ENCODE data around the gene MYO1E. TPM values are rescaled to one million over a fixed set of nuclear protein-coding genes. Genes with fewer than 3 reads are reported as not detected.
"Not testable (repeated sequence)": the region's sequence is repeated elsewhere in the genome, so short reads cannot be mapped to it uniquely, and the experiment has no call there.

Gene MYO1E
- polyA plus RNA-seq, 2 donors = 39.6 to 43.3 TPM

DNA sequence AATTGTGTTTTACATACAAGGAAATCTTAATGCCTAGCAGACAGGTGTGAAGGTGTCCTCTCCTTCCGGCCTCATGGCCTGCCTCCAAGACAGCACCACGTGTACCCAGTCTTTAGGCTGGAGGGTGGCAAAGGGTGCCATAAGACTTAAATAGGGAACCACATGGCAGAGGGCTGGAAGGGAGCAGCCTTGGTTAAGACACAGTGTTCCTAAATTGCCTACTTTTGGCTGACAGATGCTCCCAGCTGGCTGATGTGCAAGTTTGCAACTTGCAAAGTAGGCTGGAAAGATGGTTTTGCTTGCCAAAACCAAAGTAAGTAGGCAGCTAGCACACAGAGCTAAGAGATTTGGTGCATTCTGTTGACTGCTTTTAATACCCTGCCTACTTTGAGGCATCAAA, 222.5 kb downstream of the MYO1E start:
- Histone ChIP-seq H3K4me1 (ENCODE audit: control insufficient read depth in 2 of 2, insufficient read depth in 2 of 2, low read length in 1 of 2) (peaks cover 0 to 5% of the 10 kb centered on the region in 2 donors), H3K27ac (ENCODE audit: low read depth in 2 of 2, low read length in 1 of 2) (no peak overlapping the region), H3K27me3 (ENCODE audit: control insufficient read depth in 1 of 2, insufficient read depth in 2 of 2, low read length in 2 of 2) (no peaks in the 10 kb centered on the region), H3K4me3 (ENCODE audit: low read depth in 1 of 2, low read length in 2 of 2) (no peak overlapping the region), H3K36me3 (ENCODE audit: control insufficient read depth in 2 of 2, insufficient read depth in 2 of 2, low read length in 1 of 2) (peaks cover 0 to 17% of the 10 kb centered on the region in 2 donors), H3K9me3 (ENCODE audit: control insufficient read depth in 2 of 2, insufficient read depth in 1 of 2, low read depth in 1 of 2, low read length in 1 of 2) (no peaks in the 10 kb centered on the region)
- 54% methylated on average over 2 of the region's 2 CpGs for WGBS, 2 donors

DNA sequence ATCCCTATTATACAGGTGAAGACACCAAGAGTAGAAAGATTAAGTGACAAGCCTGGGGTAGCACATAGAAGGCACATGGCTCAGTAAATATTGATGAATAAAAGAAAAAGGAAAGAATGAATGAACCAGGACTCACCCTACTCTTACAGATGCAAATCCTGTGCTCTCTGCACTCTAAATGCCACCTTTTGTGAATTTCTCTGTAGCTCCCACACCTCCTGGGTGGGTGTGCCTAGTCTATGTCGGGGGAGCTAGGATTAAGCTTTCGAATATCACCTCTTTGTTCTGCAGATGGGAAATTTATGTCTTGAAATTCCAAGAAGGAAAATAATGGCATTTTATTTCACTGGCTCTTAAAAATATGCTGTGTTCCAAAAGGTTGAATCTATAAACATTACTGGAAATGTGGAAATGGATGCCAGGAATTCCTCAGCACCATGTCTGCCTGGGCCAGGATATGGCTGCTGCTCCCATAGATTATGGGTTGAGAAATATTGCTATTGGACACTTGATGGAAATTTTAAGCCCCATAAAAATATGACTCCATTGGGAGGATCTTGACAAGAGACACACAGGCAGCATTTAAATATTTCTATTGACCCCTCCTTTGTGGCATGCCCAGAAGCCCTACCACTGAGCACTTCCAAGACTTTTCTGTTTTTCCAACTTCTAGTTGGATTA, 224.4 kb downstream of the MYO1E start:
- H3K4me1 ChIP-seq (ENCODE audit: control insufficient read depth in 2 of 2, insufficient read depth in 2 of 2, low read length in 1 of 2) = peaks cover 0 to 5% of the 10 kb centered on the region in 2 donors
- H3K9me3 ChIP-seq (ENCODE audit: control insufficient read depth in 2 of 2, insufficient read depth in 1 of 2, low read depth in 1 of 2, low read length in 1 of 2) = no peaks in the 10 kb centered on the region
- H3K36me3 ChIP-seq (ENCODE audit: control insufficient read depth in 2 of 2, insufficient read depth in 2 of 2, low read length in 1 of 2) = peaks cover 3 to 14% of the 10 kb centered on the region in 2 donors
- no peak overlapping the region for H3K27ac ChIP-seq (ENCODE audit: low read depth in 2 of 2, low read length in 1 of 2)
- 33 to 56% methylated on average over 2 of the region's 2 CpGs for WGBS, 2 donors
- H3K4me3 ChIP-seq (ENCODE audit: low read depth in 1 of 2, low read length in 2 of 2) = no peak overlapping the region
- no peaks in the 10 kb centered on the region for H3K27me3 ChIP-seq (ENCODE audit: control insufficient read depth in 1 of 2, insufficient read depth in 2 of 2, low read length in 2 of 2)

DNA sequence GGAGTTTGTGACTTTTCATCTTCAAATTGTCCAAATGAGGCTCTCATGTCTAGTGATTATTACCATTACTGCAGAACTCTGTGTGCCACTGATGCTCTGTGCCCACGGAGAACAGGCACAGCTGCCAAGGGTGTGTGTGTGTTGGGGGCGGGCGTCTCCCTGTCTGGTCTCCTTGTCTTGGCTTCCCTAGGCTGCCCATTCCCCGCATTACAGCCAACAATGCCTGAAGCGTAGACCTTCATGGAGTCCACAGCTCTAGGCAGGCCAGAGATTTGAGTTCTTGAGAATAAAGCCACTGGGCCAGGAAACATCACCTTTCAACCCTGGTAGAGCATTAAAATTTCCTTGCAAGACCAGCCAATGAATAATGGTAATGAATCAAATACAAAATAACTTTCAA, 225.0 kb downstream of the MYO1E start:
- 84 to 90% methylated on average over 5 of the region's 5 CpGs for WGBS, 2 donors
- Histone ChIP-seq H3K27me3 (ENCODE audit: control insufficient read depth in 1 of 2, insufficient read depth in 2 of 2, low read length in 2 of 2) (no peaks in the 10 kb centered on the region), H3K4me3 (ENCODE audit: low read depth in 1 of 2, low read length in 2 of 2) (no peak overlapping the region), H3K27ac (ENCODE audit: low read depth in 2 of 2, low read length in 1 of 2) (no peak overlapping the region), H3K4me1 (ENCODE audit: control insufficient read depth in 2 of 2, insufficient read depth in 2 of 2, low read length in 1 of 2) (peaks cover 0 to 5% of the 10 kb centered on the region in 2 donors), H3K36me3 (ENCODE audit: control insufficient read depth in 2 of 2, insufficient read depth in 2 of 2, low read length in 1 of 2) (peaks cover 6 to 12% of the 10 kb centered on the region in 2 donors), H3K9me3 (ENCODE audit: control insufficient read depth in 2 of 2, insufficient read depth in 1 of 2, low read depth in 1 of 2, low read length in 1 of 2) (no peaks in the 10 kb centered on the region)

DNA sequence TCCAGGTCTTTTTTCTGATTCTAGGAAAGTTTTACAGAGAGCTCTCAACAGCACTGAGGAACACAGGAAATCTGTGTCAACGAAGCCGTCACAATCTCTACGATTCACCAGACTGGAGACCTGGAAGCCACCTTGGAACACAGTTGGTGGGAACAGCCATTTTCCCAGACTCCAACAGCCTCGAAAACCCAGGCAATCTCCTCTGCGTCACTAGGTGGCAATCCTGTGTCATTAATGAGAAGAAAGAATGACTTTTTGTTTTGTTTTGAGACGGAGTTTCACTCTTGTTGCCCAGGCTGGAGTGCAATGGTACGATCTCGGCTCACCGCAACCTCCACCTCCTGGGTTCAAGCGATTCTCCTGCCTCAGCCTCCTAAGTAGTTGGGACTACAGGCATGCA, 228.1 kb downstream of the MYO1E start:
- H3K27me3 ChIP-seq (ENCODE audit: control insufficient read depth in 1 of 2, insufficient read depth in 2 of 2, low read length in 2 of 2); H3K27ac ChIP-seq (ENCODE audit: low read depth in 2 of 2, low read length in 1 of 2); H3K36me3 ChIP-seq (ENCODE audit: control insufficient read depth in 2 of 2, insufficient read depth in 2 of 2, low read length in 1 of 2); H3K4me3 ChIP-seq (ENCODE audit: low read depth in 1 of 2, low read length in 2 of 2); H3K4me1 ChIP-seq (ENCODE audit: control insufficient read depth in 2 of 2, insufficient read depth in 2 of 2, low read length in 1 of 2); H3K9me3 ChIP-seq (ENCODE audit: control insufficient read depth in 2 of 2, insufficient read depth in 1 of 2, low read depth in 1 of 2, low read length in 1 of 2): not testable (repeated sequence)
- 79 to 87% methylated on average over 10 of the region's 10 CpGs for WGBS, 2 donors

DNA sequence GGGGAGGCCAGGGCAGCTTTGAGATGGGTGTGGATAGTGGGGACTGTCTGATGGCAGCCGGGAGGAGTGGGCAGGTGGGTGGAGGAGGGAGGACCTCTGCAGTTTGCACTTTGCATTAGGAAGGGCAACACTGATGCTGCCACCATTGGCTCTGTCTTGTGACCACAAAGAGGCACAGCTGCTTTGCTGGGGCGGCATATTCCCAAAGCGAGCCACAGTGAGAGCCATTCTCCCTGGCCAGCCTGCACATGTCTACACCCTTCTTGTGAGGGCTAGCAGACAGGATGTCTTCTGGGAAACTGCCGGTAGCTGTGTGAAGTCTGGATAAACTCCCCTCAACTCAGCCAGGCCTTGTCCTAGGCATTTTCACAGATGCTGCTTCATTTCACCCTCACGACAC, 229.4 kb downstream of the MYO1E start:
- 88 to 95% methylated on average over 5 of the region's 5 CpGs for WGBS, 2 donors
- Histone ChIP-seq H3K4me3 (ENCODE audit: low read depth in 1 of 2, low read length in 2 of 2) (no peak overlapping the region), H3K36me3 (ENCODE audit: control insufficient read depth in 2 of 2, insufficient read depth in 2 of 2, low read length in 1 of 2) (peaks cover 6% of the 10 kb centered on the region in 2 donors), H3K27ac (ENCODE audit: low read depth in 2 of 2, low read length in 1 of 2) (no peak overlapping the region), H3K27me3 (ENCODE audit: control insufficient read depth in 1 of 2, insufficient read depth in 2 of 2, low read length in 2 of 2) (no peaks in the 10 kb centered on the region), H3K4me1 (ENCODE audit: control insufficient read depth in 2 of 2, insufficient read depth in 2 of 2, low read length in 1 of 2) (no peaks in the 10 kb centered on the region), H3K9me3 (ENCODE audit: control insufficient read depth in 2 of 2, insufficient read depth in 1 of 2, low read depth in 1 of 2, low read length in 1 of 2) (no peaks in the 10 kb centered on the region)

DNA sequence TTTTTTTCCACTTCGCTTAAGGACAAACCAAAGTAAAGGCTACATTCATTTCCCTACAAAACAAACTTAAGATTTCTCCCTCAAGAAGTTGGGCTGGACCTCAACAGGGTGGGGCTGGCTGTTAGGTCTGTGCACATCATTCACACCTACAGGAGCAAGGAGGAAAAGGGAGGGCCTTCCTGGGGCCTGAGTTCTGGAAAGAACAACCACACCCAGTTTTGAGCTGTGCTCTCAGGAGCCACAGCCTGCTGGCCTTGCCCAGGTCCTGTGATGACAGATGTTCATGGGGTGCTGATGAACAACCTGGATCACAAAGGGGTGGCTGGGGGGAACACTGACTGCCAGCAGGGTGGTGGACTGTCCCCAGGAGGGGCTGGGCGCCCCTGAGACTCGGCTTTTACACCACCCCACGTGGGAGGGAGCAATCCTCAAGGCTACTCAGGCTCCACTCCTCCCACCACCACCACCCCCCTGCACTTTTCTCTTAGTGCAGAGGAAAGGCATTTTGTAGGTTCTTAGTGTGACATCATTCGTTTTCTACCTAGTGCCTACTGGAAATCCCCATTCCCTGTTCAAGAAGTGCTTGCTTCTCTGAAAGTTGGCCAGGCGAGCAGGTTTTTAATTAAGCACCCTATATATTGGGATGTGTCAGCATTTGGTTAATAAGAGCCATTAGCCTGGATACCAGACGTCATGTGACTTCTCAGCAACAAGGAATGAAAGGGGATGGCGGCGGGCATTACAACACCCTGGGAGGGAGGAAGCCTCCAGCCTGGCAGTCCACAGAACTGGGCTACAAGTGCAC, 232.0 kb downstream of the MYO1E start:
- no peaks in the 10 kb centered on the region for H3K27me3 ChIP-seq (ENCODE audit: control insufficient read depth in 1 of 2, insufficient read depth in 2 of 2, low read length in 2 of 2)
- no peaks in the 10 kb centered on the region for H3K9me3 ChIP-seq (ENCODE audit: control insufficient read depth in 2 of 2, insufficient read depth in 1 of 2, low read depth in 1 of 2, low read length in 1 of 2)
- peaks cover 6 to 14% of the 10 kb centered on the region in 2 donors for H3K36me3 ChIP-seq (ENCODE audit: control insufficient read depth in 2 of 2, insufficient read depth in 2 of 2, low read length in 1 of 2)
- 76 to 82% methylated on average over 9 of the region's 9 CpGs for WGBS, 2 donors
- peak overlapping the region in 1 of 2 donors; percentile 80 for H3K27ac ChIP-seq (ENCODE audit: low read depth in 2 of 2, low read length in 1 of 2)
- H3K4me1 ChIP-seq (ENCODE audit: control insufficient read depth in 2 of 2, insufficient read depth in 2 of 2, low read length in 1 of 2) = no peaks in the 10 kb centered on the region
- no peak overlapping the region for H3K4me3 ChIP-seq (ENCODE audit: low read depth in 1 of 2, low read length in 2 of 2)

DNA sequence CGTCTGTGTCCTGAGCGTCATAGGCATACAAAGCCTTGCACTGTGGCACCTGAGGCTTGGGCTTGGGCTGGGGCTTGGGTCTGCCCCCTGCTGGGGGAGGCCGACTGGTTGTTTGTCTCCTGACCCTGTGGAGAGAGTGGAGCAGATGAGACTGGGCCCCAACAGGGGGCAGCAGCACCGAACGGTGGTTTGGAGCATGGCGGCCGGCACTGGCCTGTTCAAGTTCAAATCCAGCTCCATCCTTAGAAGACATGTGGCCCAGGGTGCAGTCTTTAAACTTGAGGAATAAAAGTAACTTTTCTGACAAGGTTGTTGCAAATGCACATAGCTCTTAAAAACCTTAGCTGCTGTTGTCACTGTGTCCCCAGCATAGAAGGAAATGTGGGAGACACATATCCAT, 234.4 kb downstream of the MYO1E start:
- H3K4me1 ChIP-seq (ENCODE audit: control insufficient read depth in 2 of 2, insufficient read depth in 2 of 2, low read length in 1 of 2) = no peaks in the 10 kb centered on the region
- H3K36me3 ChIP-seq (ENCODE audit: control insufficient read depth in 2 of 2, insufficient read depth in 2 of 2, low read length in 1 of 2) = peaks cover 3 to 28% of the 10 kb centered on the region in 2 donors
- H3K9me3 ChIP-seq (ENCODE audit: control insufficient read depth in 2 of 2, insufficient read depth in 1 of 2, low read depth in 1 of 2, low read length in 1 of 2) = no peaks in the 10 kb centered on the region
- no peak overlapping the region for H3K4me3 ChIP-seq (ENCODE audit: low read depth in 1 of 2, low read length in 2 of 2)
- no peaks in the 10 kb centered on the region for H3K27me3 ChIP-seq (ENCODE audit: control insufficient read depth in 1 of 2, insufficient read depth in 2 of 2, low read length in 2 of 2)
- H3K27ac ChIP-seq (ENCODE audit: low read depth in 2 of 2, low read length in 1 of 2) = no peak overlapping the region
- 69 to 72% methylated on average over 7 of the region's 7 CpGs for WGBS, 2 donors

DNA sequence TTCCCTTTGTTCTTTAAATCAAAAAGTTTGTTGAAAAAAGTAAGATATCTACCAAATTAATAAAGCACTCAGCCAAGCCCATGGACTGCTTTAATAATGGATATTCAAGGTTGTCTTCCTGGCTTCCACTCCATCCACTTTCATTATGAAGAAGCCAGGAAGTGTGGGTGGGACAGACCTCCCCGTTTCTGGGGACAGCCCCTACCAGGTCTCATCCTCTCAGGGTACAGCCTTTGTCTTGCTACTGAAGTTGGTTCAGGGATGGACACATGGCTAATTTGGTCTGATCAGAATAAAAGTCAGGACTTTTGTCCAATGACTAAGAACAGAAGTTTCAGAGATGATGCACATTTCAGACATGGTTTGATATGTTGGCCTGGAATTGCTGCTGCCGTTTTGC, 235.1 kb downstream of the MYO1E start:
- no peak overlapping the region for H3K27ac ChIP-seq (ENCODE audit: low read depth in 2 of 2, low read length in 1 of 2)
- WGBS, 2 donors = 59 to 64% methylated on average over 2 of the region's 2 CpGs
- no peaks in the 10 kb centered on the region for H3K9me3 ChIP-seq (ENCODE audit: control insufficient read depth in 2 of 2, insufficient read depth in 1 of 2, low read depth in 1 of 2, low read length in 1 of 2)
- H3K27me3 ChIP-seq (ENCODE audit: control insufficient read depth in 1 of 2, insufficient read depth in 2 of 2, low read length in 2 of 2) = no peaks in the 10 kb centered on the region
- no peak overlapping the region for H3K4me3 ChIP-seq (ENCODE audit: low read depth in 1 of 2, low read length in 2 of 2)
- no peaks in the 10 kb centered on the region for H3K4me1 ChIP-seq (ENCODE audit: control insufficient read depth in 2 of 2, insufficient read depth in 2 of 2, low read length in 1 of 2)
- peaks cover 0 to 27% of the 10 kb centered on the region in 2 donors for H3K36me3 ChIP-seq (ENCODE audit: control insufficient read depth in 2 of 2, insufficient read depth in 2 of 2, low read length in 1 of 2)

DNA sequence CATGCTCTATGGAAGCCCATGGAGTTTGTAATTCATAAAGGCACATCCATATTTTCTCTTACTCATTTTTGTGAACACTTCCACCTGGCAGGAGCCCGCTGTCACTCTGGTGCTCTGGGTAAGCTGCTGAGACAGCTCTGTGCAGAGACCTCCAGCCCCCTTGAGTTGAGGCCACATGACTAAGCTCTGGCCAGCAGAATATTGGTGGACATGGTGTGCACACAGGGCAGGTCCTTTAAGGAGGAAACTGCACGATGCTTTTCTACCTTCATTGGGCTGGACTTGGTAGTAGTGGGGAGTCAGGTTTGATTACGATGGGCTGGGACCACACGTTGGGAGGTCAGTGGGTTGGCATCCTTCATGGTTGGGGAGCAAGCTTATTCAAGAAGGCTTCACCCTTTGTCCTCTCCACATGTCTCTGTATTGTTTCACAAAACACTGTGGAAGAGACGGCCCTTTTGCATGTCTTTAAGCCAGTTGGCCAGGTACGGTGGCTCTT, 238.7 kb downstream of the MYO1E start:
- H3K27me3 ChIP-seq (ENCODE audit: control insufficient read depth in 1 of 2, insufficient read depth in 2 of 2, low read length in 2 of 2) = no peaks in the 10 kb centered on the region
- no peaks in the 10 kb centered on the region for H3K4me1 ChIP-seq (ENCODE audit: control insufficient read depth in 2 of 2, insufficient read depth in 2 of 2, low read length in 1 of 2)
- 97 to 98% methylated on average over 6 of the region's 6 CpGs for WGBS, 2 donors
- H3K36me3 ChIP-seq (ENCODE audit: control insufficient read depth in 2 of 2, insufficient read depth in 2 of 2, low read length in 1 of 2) = peaks cover 0 to 32% of the 10 kb centered on the region in 2 donors
- H3K9me3 ChIP-seq (ENCODE audit: control insufficient read depth in 2 of 2, insufficient read depth in 1 of 2, low read depth in 1 of 2, low read length in 1 of 2) = no peaks in the 10 kb centered on the region
- no peak overlapping the region for H3K27ac ChIP-seq (ENCODE audit: low read depth in 2 of 2, low read length in 1 of 2)
- no peak overlapping the region for H3K4me3 ChIP-seq (ENCODE audit: low read depth in 1 of 2, low read length in 2 of 2)
